GM23338 (cell line): ENCODE measurements around the gene RNF133. TPM values are rescaled to one million over a fixed set of nuclear protein-coding genes. Genes with fewer than 3 reads are reported as not detected.
A peak's percentile ranks its signal among the peaks of the same experiment; 100 is the strongest.
"Not testable (repeated sequence)": the region's sequence is repeated elsewhere in the genome, so short reads cannot be mapped to it uniquely, and the experiment has no call there.

Experiments used
- ATAC-seq: fragments of 200-7000 bp; cut with Tn5 transposase; 3 replicates; pipeline ENCODE4 v1.9.1; 2020
- DNase-seq: peaks from one replicate; pipeline ENCODE4 v3.0.0-alpha.2; 2015; ENCODE audit warnings: low spot score
- H2AFZ ChIP-seq: fragments of 200-600 bp; sonication (generic); 2 replicates; pipeline ENCODE4 v1.8.0; 2016; ENCODE audit warnings: antibody characterized with exemption, mild to moderate bottlenecking, moderate library complexity
- H3F3A ChIP-seq: fragments of 200-600 bp; sonication (generic); replicated peaks from 2 replicates; pipeline ENCODE4 v1.8.0; 2017; ENCODE audit warnings: antibody characterized with exemption, mixed run types, low read depth
- H3K27ac ChIP-seq: fragments of 200-600 bp; sonication (generic); 2 replicates; pipeline ENCODE4 v1.6.1; 2016; ENCODE audit warnings: low read depth
- H3K27me3 ChIP-seq: fragments of 200-600 bp; sonication (generic); 2 replicates; pipeline ENCODE4 v1.8.0; 2016; ENCODE audit warnings: mild to moderate bottlenecking, mixed run types, moderate library complexity; ENCODE audit not compliant: insufficient read depth
- H3K36me3 ChIP-seq: fragments of 200-600 bp; sonication (generic); 2 replicates; pipeline ENCODE4 v1.8.0; 2016; ENCODE audit warnings: mild to moderate bottlenecking; ENCODE audit not compliant: insufficient read depth
- H3K4me1 ChIP-seq: fragments of 200-600 bp; sonication (generic); 2 replicates; pipeline ENCODE4 v1.8.0; 2016; ENCODE audit warnings: mild to moderate bottlenecking, moderate library complexity; ENCODE audit not compliant: insufficient read depth
- H3K4me2 ChIP-seq: fragments of 200-600 bp; sonication (generic); 2 replicates; pipeline ENCODE4 v1.7.1; 2017; ENCODE audit warnings: mixed run types
- H3K4me3 ChIP-seq: fragments of 200-600 bp; sonication (generic); 2 replicates; pipeline ENCODE4 v1.6.1; 2016; ENCODE audit warnings: mixed run types
- H3K79me2 ChIP-seq: fragments of 200-600 bp; sonication (generic); replicated peaks from 2 replicates; pipeline ENCODE4 v1.8.0; 2017; ENCODE audit warnings: mild to moderate bottlenecking; ENCODE audit not compliant: insufficient read depth
- H3K9me2 ChIP-seq: fragments of 200-600 bp; sonication (generic); 2 replicates; pipeline ENCODE4 v1.8.0; 2017; ENCODE audit not compliant: insufficient read depth
- H4K20me1 ChIP-seq: fragments of 200-600 bp; sonication (generic); replicated peaks from 2 replicates; pipeline ENCODE4 v1.8.0; 2017; ENCODE audit warnings: mild to moderate bottlenecking; ENCODE audit not compliant: insufficient read depth
- H3K27ac Mint-ChIP-seq: 2 replicates; pipeline ENCODE4 v1.8.0; 2020; ENCODE audit warnings: inconsistent platforms, mild to moderate bottlenecking, moderate library complexity, mixed read lengths
- H3K27me3 Mint-ChIP-seq: 3 replicates; pipeline ENCODE4 v1.8.0; 2022; ENCODE audit warnings: low read depth, mild to moderate bottlenecking, moderate library complexity, mixed read lengths, inconsistent platforms; ENCODE audit not compliant: insufficient read depth, poor library complexity
- H3K36me3 Mint-ChIP-seq: 3 replicates; pipeline ENCODE4 v1.8.0; 2021; ENCODE audit warnings: low read depth, mild to moderate bottlenecking, inconsistent platforms, moderate library complexity, mixed read lengths
- H3K4me1 Mint-ChIP-seq: 3 replicates; pipeline ENCODE4 v1.8.0; 2020; ENCODE audit warnings: mild to moderate bottlenecking, inconsistent platforms, mixed read lengths
- H3K4me3 Mint-ChIP-seq: 3 replicates; pipeline ENCODE4 v1.8.0; 2021; ENCODE audit warnings: moderate library complexity, mild to moderate bottlenecking, inconsistent platforms, mixed read lengths
- H3K9me3 Mint-ChIP-seq: 3 replicates; pipeline ENCODE4 v1.8.0; 2020; ENCODE audit warnings: moderate library complexity, mild to moderate bottlenecking, inconsistent platforms, mixed read lengths
- ETS1 ChIP-seq: IDR thresholded peaks from 2 replicates; pipeline ENCODE4 v1.6.1; 2016; ENCODE audit warnings: antibody characterized with exemption
- EZH2 ChIP-seq: fragments of 200-600 bp; sonication (generic); IDR thresholded peaks from one replicate; pipeline ENCODE4 v1.8.0; 2017; ENCODE audit warnings: antibody characterized with exemption, mild to moderate bottlenecking, low read depth; ENCODE audit not compliant: unreplicated experiment
- EZH2phosphoT487 ChIP-seq: fragments of 200-600 bp; sonication (generic); IDR thresholded peaks from one replicate; pipeline ENCODE4 v1.8.1; 2018; ENCODE audit warnings: antibody characterized with exemption; ENCODE audit not compliant: unreplicated experiment
- JUNB ChIP-seq: IDR thresholded peaks from one replicate; pipeline ENCODE4 v1.6.1; 2016; ENCODE audit warnings: antibody characterized with exemption; ENCODE audit not compliant: unreplicated experiment
- NANOG ChIP-seq: IDR thresholded peaks from 2 replicates; pipeline ENCODE4 v1.6.1; 2016; ENCODE audit warnings: antibody characterized with exemption, borderline replicate concordance
- POLR2AphosphoS5 ChIP-seq: IDR thresholded peaks from 2 replicates; pipeline ENCODE4 v1.6.1; 2016; ENCODE audit warnings: antibody characterized with exemption, low read depth
- ZNF114 ChIP-seq: fragments of 250-450 bp; sonication (Bioruptor Pico); IDR thresholded peaks from 2 replicates; pipeline ENCODE4 v1.5.0; 2020; ENCODE audit warnings: mild to moderate bottlenecking, moderate library complexity
- polyA plus RNA-seq: library from polyadenylated mRNA; unstranded; fragments of >200 nt; fragmentation: Nextera tagmentation; extraction: Ambion mirVana; gene quantifications from 2 replicates; pipeline ENCODE4 v1.2.1, GENCODE V29; 2016
- total RNA-seq: library from RNA; depleted of rRNA; stranded (reverse); fragments of >200 nt; shearing (Covaris generic); gene quantifications from 2 replicates; pipeline ENCODE4 v1.2.3, GENCODE V29; 2014
- TF ChIP-seq, protein P1 (sequence below): IDR thresholded peaks from one replicate; pipeline ENCODE4 v1.6.1; 2018; ENCODE audit warnings: antibody characterized with exemption; ENCODE audit not compliant: unreplicated experiment
- TF ChIP-seq, protein P2 (sequence below), 2 experiments: fragments of 200-600 bp in 1 of 2; sonication (generic) in 1 of 2; conservative IDR thresholded peaks; 2 replicates each; pipeline versions ENCODE4 v1.5.1 to v1.6.1; 2016 to 2017; ENCODE audit warnings: antibody characterized with exemption in 2 of 2, low read depth in 2 of 2, mild to moderate bottlenecking in 2 of 2, moderate library complexity in 1 of 2

Gene RNF133
- total and polyA plus RNA-seq, 2 experiments from 2014 or later, result 2.0 TPM; not detected in 1

DNA sequence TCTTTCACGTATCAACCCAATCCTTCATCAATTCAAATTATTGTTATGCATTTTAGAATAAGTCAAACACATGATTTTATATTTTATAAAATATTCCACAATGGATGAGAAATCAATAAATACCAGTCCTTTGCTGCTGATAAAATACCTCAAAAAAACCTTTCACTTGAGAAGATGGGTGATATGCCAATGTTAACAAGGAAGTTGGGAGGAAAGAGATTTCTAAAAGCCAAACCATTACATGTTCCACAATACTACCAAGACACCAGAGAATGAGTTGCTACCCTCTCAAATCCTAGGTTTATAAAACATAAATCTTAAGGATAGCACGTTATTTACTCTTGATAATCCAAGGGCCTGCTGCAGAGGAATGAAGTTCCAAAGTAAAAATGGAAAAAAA, 14.4 kb downstream of the RNF133 start (continued):
- TF ChIP-seq ETS1 (no peak), EZH2 (no peak), ZNF114 (no peak), JUNB (no peak)

DNA sequence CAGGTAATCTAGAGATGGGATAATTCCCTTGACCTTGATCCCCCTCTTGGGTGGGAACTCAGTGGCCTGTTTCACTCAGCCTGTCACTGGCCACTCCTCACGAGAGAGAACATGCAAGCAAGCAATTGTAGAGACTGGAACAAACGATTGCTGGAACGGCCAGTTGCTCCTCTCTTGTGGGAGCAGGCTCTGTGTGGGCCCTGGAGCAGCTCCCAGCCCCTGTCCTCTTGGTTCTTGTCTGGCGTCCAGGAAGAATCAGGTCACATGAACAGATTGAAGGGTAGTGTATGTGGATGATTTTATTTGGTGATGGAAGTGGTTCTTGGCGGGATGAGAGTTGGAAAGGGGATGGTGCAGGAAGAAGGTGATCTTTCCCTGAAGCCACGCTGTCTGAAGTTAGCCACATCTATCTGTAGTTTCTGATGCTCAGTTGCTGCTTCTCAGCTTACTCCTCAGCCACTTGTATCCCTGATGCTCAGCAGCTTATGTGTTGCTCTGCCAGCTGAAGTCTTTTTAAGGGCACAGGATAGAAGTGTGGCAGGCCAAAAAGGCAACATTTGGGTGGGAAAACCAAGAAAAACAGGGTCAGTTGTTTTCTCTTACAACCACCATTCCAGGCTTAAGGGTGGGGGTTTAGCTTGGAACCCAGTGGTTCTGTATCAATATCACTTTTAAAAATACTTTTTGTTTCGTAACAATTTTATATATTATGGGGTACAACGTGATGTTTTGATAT, 15.9 kb downstream of the RNF133 start:
- H3K36me3 Mint-ChIP-seq, result peaks cover 6% of the 10 kb centered on the region; the same call in 1 of the 3 replicates
- Histone ChIP-seq H3K9me2 (no peaks in the 10 kb centered on the region), H3K4me2 (no peak overlapping the region), H2AFZ (no peak overlapping the region), H3K4me3 (no peak overlapping the region), H3K79me2 (no peaks in the 10 kb centered on the region), H3K36me3 (no peaks in the 10 kb centered on the region), H3K27me3 (no peaks in the 10 kb centered on the region), H4K20me1 (no peaks in the 10 kb centered on the region), H3K4me1 (peaks cover 35% of the 10 kb centered on the region), H3K27ac (no peak overlapping the region), H3F3A (no peaks in the 10 kb centered on the region; the same call in 1 of the 2 replicates)
- 0 out of 2 replicates have a peak overlapping the region, but pooled peaks have one; percentile 6 for H3K27ac Mint-ChIP-seq
- H3K9me3 Mint-ChIP-seq, result peaks cover 11% of the 10 kb centered on the region; the same call in 2 of the 3 replicates
- no peaks in the 10 kb centered on the region for H3K27me3 Mint-ChIP-seq
- no peak for TF ChIP-seq ETS1
- TF ChIP-seq, protein P1, sequence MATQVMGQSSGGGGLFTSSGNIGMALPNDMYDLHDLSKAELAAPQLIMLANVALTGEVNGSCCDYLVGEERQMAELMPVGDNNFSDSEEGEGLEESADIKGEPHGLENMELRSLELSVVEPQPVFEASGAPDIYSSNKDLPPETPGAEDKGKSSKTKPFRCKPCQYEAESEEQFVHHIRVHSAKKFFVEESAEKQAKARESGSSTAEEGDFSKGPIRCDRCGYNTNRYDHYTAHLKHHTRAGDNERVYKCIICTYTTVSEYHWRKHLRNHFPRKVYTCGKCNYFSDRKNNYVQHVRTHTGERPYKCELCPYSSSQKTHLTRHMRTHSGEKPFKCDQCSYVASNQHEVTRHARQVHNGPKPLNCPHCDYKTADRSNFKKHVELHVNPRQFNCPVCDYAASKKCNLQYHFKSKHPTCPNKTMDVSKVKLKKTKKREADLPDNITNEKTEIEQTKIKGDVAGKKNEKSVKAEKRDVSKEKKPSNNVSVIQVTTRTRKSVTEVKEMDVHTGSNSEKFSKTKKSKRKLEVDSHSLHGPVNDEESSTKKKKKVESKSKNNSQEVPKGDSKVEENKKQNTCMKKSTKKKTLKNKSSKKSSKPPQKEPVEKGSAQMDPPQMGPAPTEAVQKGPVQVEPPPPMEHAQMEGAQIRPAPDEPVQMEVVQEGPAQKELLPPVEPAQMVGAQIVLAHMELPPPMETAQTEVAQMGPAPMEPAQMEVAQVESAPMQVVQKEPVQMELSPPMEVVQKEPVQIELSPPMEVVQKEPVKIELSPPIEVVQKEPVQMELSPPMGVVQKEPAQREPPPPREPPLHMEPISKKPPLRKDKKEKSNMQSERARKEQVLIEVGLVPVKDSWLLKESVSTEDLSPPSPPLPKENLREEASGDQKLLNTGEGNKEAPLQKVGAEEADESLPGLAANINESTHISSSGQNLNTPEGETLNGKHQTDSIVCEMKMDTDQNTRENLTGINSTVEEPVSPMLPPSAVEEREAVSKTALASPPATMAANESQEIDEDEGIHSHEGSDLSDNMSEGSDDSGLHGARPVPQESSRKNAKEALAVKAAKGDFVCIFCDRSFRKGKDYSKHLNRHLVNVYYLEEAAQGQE, result no peak
- no peak for TF ChIP-seq EZH2phosphoT487
- TF ChIP-seq POLR2AphosphoS5, result no peak
- TF ChIP-seq, protein P2, sequence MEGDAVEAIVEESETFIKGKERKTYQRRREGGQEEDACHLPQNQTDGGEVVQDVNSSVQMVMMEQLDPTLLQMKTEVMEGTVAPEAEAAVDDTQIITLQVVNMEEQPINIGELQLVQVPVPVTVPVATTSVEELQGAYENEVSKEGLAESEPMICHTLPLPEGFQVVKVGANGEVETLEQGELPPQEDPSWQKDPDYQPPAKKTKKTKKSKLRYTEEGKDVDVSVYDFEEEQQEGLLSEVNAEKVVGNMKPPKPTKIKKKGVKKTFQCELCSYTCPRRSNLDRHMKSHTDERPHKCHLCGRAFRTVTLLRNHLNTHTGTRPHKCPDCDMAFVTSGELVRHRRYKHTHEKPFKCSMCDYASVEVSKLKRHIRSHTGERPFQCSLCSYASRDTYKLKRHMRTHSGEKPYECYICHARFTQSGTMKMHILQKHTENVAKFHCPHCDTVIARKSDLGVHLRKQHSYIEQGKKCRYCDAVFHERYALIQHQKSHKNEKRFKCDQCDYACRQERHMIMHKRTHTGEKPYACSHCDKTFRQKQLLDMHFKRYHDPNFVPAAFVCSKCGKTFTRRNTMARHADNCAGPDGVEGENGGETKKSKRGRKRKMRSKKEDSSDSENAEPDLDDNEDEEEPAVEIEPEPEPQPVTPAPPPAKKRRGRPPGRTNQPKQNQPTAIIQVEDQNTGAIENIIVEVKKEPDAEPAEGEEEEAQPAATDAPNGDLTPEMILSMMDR (conservative IDR thresholded peaks at IDR 0.05; ENCODE audit: low read depth in 2 of 2), result no peak
- no peak for TF ChIP-seq NANOG
- no peak overlapping the region for H3K4me3 Mint-ChIP-seq
- ATAC-seq (no peak), DNase-seq (no peak)
- H3K4me1 Mint-ChIP-seq, result peaks cover 55% of the 10 kb centered on the region

DNA sequence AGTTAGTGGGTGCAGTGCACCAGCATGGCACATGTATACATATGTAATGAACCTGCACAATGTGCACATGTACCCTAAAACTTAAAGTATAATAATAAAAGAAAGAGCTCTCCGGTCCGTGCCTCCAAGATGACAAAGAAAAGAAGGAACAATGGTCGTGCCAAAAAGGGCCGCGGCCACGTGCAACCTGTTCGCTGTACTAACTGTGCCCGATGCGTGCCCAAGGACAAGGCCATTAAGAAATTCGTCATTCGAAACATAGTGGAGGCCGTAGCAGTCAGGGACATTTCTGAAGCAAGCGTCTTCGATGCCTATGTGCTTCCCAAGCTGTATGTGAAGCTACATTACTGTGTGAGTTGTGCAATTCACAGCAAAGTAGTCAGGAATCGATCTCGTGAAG, 17.7 kb downstream of the RNF133 start:
- not testable (repeated sequence) for H3K4me2 ChIP-seq, H4K20me1 ChIP-seq, H3K27ac ChIP-seq, DNase-seq, H3K36me3 ChIP-seq, H3K4me3 ChIP-seq, H3K79me2 ChIP-seq, H3K27ac Mint-ChIP-seq, H3F3A ChIP-seq, H2AFZ ChIP-seq, H3K27me3 Mint-ChIP-seq, H3K4me3 Mint-ChIP-seq, ATAC-seq, H3K9me2 ChIP-seq, H3K27me3 ChIP-seq
- Mint-ChIP-seq H3K4me1 (peaks cover 59% of the 10 kb centered on the region), H3K36me3 (peaks cover 11% of the 10 kb centered on the region; the same call in 2 of the 3 replicates), H3K9me3 (peaks cover 11% of the 10 kb centered on the region; the same call in 2 of the 3 replicates)
- H3K4me1 ChIP-seq, result peaks cover 43% of the 10 kb centered on the region
